GM21515 (cell line): Measurements from ENCODE around the gene ZFR2.

Source experiments
- ATAC-seq: cut with Tn5 transposase; IDR thresholded peaks from one replicate; pipeline ENCODE4 v1.9.1; 2021; ENCODE audit not compliant: unreplicated experiment

Gene ZFR2

DNA sequence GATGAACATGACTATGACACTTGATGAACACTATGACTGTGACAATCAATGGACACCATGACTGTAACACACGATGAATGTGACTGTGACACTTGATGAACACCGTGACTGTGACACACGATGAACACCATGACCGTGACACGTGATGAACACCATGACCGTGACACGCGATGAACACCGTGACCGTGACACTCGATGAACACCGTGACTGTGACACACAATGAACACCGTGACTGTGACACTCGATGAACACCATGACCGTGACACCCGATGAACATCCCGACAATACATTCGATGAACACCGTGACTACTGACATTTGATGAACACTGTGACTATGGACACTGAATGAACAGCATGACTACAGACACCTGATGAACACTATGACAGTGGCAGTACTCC lies 30.9 kb downstream of the ZFR2 start:
- no peak for ATAC-seq

GRCh38 chr19:3837332-3837731 lies 31.5 kb downstream of the ZFR2 start:
- ATAC-seq: no peak

DNA sequence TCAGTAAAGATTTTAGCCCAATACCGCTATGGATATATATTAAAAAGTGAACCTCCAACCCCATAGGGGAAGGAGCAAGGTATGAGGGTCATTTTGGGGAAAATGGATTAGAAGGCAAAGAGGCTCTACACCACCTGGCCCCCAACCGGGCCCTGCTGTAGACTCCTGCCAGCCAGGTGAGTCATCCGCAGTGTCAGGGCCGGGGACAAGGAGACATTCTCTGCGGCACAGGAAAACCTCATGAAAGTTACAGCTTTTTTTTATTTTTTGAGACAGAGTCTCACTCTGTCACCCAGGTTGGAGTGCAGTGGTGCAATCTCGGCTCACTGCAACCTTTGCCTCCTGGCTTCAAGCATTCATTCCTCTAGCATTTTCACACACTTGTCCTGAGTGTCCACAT lies 32.0 kb downstream of the ZFR2 start:
- ATAC-seq: no peak

DNA sequence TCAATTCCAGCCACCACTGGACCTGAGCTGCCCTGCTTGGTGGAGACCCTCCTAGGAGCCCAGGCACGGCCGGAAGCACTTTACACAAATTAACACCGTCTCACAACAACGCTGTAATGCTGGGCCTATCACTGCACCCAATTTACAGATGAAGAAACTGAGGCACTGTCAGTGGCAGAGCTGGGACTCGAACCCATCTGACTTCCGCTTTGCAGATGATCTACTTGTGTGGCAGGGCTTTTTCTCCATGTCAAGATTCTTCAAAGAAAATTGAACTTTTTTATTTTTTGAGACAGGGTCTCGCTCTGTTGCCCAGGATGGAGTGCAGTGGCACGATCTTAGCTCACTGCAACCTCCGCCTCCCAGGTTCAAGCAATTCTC lies 33.8 kb downstream of the ZFR2 start:
- ATAC-seq: no peak

GRCh38 chr19:3834349-3835054 lies 34.3 kb downstream of the ZFR2 start:
- no peak for ATAC-seq

DNA sequence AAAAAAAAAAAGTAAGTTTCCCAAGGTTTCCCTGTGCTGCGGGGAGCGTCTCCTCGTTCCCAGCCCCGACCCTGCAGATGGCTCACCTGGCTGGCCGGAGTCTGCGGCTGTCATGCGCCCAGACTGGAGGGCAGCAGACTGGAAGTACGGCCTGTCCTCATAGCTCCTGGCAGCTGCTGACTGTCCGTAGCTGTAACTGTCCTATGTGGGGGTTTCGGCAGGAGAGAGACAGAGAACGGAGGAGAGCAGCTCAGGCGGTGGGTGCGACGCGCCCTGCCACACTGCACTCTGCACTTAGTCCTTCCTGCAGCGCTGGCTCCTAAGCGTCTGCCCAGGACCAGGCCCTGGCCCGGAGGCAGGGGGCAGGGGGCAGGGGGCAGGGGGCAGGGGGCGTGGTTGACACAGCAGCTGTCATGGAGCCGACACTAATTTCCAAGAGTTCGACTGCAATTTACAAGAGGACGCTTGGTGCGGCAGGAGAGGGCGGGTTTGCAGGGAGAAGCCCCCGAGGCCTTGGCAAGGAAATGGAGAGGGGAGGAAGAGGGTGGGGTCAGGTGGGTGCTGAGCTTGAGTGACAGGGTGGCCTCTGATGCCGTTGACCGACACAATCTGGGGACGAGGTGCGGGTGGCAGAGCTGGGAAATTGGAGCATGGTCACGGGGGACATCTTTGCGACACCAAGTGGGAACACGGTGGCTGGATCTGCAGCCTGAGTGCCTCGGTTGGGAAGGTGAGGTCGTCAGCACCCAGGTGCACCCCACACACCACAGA lies 35.1 kb downstream of the ZFR2 start:
- no peak for ATAC-seq

GRCh38 chr19:3832001-3832400 lies 36.8 kb downstream of the ZFR2 start:
- no peak for ATAC-seq

DNA sequence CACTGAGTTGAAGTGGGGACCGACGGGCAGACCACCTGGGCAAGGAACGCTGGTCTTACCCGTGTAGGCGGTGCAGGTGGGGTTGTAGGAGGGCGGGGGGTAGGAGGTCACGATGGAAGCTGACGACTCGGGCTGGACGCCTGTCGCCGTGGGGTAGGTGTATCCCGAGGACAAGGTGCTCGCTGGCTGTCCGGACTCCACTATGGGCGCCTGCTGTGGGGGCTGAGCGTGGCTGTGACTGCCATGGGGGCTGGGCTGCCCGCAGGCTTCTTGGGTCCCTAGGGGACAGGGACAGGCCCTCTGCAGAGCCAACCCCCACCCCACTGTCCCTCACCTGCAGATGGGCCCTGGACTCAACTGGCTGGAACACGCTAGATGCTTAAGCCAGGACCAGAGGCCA lies 37.2 kb downstream of the ZFR2 start:
- no peak for ATAC-seq

- ATAC-seq: no peak
These were observed 37.9 kb downstream of the ZFR2 start for GRCh38 chr19:3830621-3831589.

DNA sequence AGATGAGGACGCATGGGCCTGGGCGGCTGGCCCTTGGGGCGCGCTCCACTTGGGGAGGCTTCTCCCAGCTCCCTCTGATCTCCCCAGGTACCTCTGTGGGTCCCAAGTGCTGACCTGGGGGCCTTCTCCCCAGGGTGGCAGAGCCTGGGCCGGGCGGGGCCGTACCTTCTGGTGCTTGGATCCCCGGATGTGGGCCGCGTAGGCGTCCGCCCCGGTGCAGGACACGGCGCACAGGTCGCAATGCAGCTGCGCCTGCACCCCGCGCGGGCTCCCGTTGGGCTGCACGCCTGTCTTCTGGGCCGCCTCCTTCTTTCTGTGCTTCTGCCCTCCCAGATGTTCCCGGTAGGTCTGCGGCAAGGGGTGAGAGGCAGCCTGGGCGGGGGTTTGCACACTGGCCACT lies 41.5 kb downstream of the ZFR2 start:
- ATAC-seq: no peak

GRCh38 chr19:3826163-3826562 lies 42.7 kb downstream of the ZFR2 start:
- ATAC-seq: no peak

GRCh38 chr19:3825286-3825956 lies 43.4 kb downstream of the ZFR2 start:
- no peak for ATAC-seq

GRCh38 chr19:3823350-3823713 lies 45.5 kb downstream of the ZFR2 start:
- ATAC-seq: no peak

DNA sequence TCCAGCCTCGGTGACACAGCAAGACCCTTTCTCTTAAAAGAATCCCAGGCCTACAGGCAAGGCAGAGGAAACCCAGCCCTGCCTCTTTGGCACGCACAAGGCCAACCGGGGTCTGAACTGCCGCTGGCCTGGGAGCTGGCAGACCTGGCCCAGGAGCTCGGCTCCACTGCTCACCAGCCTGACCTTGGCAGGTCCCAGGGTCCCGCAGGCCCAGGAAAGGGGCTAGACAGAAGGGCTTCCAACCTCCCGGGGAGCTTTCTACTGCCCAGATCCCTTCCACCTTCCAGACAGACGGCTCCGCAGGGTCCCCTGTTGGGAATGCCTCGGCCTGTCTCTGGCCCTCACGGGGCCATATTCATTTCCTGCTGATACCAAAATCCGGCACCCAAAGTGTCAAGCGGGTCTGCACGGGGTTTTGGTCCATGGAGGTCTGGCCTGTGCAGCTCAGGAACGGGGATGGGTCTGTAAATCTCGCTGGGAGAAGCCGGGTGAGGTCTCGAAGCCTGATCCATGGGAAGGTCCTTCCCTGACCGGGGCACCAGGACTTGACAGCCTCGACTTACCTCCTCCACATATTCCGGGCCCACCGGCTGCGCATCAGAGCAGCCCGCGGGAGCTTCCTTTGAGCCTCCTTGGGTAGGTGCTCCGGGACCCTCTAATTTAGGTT lies 46.0 kb downstream of the ZFR2 start:
- ATAC-seq: no peak

DNA sequence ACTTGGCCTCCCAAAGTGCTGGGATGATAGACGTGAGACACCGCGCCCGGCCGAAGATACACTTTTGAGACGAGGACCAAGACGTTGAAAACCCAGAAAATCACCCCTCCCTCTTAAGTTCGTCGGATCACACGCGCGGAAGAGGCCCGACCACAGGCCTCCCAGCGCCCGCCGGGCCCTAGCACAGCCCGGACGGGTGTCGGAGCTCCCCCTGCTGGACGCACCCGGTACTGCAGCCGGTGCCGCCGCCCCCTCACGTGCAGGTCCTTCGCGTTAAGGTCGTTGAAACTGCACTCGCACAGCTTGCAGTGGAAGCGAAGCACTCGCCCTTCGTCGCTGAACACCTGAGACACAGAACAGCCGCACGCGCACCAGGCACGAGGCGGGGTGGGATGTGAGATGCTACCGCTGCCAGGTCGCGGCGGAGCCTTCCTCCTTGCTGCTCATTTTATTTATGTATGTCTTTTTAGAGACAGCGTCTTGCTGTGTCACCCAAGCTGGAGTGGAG lies 46.9 kb downstream of the ZFR2 start:
- no peak for ATAC-seq

- no peak for ATAC-seq
These were observed 47.7 kb downstream of the ZFR2 start for GRCh38 chr19:3821156-3821555.

DNA sequence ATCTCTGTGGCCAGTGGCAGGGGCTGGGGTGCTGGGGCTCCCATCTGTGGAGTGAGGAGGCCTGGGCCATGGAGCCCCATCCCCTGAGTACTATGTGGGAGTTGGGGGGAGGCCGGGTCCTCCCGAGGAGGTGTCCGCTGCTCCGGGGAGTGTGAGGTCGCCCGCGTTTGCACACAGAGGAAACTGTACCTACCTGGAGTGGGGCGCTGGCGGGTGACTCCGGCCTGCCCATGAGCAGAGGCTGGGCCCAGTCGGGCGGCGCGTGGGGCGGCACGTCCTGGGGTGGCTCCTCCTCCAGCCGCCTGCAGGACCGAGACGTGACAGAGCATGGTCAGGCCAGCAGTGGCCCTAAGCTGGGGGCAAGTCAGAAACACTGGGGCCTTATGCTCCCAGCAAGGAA lies 48.8 kb downstream of the ZFR2 start:
- no peak for ATAC-seq

DNA sequence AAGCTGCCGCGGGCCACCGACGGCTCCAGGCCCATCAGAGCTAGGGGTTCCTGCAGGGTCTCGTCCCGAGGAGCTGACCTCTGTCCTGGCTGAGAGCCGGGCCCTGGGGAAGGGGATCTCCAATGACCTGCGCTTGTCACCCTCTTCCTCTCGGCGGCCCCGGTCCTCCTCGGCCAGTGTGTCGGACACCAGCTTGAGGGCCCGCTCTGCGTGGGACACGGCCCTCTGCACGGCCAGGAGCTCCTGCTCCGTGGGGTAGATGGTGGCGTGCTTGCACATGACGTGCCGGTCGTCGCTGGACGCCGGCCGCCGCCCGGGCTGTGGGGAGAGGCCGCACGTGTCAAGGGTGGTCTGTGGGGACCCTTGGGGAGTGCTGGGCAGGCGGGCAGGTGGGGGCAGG lies 49.9 kb downstream of the ZFR2 start:
- ATAC-seq: no peak

DNA sequence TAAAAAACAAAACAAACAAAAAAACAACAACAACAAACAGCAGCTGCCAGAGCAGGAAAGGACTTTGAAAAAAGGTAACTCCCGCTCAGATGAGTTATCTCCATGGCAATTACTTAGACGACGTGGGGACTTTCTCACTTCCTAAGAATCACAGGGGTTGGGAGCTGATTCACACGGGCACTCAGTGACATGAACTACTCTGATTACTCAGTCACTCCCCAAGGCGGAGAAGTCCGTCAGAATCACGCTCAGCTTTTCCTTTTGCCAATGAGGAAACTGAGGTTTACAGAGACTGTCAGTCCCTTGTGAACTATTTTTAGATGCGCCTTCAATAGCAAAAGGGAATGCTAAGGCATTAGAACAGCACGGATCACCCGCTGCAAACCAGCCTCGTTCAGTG lies 50.4 kb downstream of the ZFR2 start:
- ATAC-seq: no peak

DNA sequence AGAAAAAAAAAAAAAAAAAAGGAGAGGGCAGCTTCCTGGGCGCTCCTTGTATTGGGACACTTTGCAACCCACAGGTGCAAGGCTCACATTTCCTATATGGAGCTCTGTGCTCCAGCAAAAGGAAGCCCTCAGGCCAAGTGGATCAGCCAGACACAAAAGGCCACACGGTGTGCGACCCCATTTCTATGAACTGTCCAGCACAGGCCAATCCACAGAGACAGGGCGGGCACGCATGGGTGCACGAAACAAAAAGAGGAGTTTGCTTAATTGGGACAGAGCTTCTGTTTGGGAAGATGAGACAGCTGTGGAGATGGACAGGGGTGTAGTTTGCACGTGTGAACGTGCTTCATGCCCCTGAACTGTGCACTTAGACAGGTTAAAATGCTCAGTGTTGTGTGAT lies 51.1 kb downstream of the ZFR2 start:
- ATAC-seq: no peak
